GM18505 (cell line): ENCODE results near the gene LRRFIP2.
"Not testable (repeated sequence)": the region's sequence is repeated elsewhere in the genome, so short reads cannot be mapped to it uniquely, and the experiment has no call there.

ENCODE experiments used
- ATAC-seq: cut with Tn5 transposase; IDR thresholded peaks from one replicate; pipeline ENCODE4 v1.9.1; 2021; ENCODE audit not compliant: unreplicated experiment
- POLR2A ChIP-seq: IDR thresholded peaks from 4 replicates; pipeline ENCODE4 v1.6.1; 2011; ENCODE audit warnings: borderline replicate concordance; ENCODE audit not compliant: insufficient read depth, insufficient read length; ENCODE audit errors: extremely low read depth

The LRRFIP2 gene

DNA sequence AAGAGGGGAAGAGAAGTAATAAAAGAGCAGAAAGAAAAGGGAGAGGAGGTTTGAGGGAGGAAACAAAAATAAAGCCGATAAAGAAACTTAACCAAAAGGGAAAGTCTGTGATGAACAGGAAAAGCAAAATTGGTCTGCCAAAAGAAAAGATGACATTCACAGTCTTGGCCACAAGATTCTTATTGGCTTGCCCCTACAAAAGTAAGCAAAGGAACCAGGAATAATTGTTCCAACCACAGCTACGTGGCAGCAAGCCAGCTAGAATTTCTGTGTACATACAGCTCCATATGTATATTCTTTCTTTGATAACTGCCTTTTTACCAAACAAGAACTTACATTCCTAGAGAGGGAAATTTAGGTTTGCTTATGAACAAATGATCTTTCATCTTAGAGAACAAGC is 101.5 kb downstream of the LRRFIP2 start:
- no peak for TF ChIP-seq POLR2A
- no peak for ATAC-seq

DNA sequence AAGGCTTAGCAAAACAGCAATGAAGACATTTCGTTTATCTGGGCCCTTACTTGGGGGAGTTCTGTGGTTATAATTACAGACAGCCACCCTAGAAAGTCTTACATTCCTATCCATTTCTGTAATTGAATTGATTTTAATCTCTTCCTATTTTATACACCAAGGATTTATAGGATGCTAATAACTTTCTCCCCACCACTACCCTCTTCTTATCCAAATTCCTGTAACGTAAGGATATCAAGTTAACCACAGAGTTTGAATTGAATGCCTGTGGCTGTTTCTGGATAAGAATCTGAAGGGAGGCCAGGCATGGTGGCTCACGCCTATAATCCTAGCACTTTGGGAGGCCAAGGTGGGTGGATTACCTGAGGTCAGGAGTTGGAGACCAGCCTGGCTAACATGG is 102.5 kb downstream of the LRRFIP2 start:
- ATAC-seq, result no peak

GRCh38 chr3:37068031-37068430 is 106.4 kb downstream of the LRRFIP2 start:
- TF ChIP-seq POLR2A, result no peak
- ATAC-seq, result no peak

More for the DNA sequence above, 102.5 kb downstream of the LRRFIP2 start:
- no peak for TF ChIP-seq POLR2A

DNA sequence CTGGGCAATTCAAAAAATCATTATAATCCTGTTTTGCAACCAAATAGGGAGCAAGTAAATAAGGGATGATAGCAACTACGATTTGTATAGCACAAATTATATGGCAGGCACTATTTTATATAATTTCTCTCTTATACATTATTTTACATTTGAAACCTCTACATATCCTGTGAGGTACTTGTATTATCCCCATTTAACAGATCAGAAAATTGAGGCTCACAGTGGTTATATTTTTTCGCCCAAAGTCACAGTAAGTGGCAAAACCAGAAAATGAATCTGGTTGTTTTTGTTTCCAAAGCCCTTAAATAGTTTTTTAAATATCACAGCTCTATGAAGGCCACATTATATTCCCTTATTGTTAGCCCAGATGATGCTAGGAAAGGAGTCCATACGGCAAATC is 106.8 kb downstream of the LRRFIP2 start:
- no peak for TF ChIP-seq POLR2A
- no peak for ATAC-seq

GRCh38 chr3:37064747-37065146 is 109.6 kb downstream of the LRRFIP2 start:
- no peak for ATAC-seq
- no peak for TF ChIP-seq POLR2A

- TF ChIP-seq POLR2A, result no peak
- no peak for ATAC-seq
Observed at GRCh38 chr3:37058117-37058516, 116.3 kb downstream of the LRRFIP2 start.

DNA sequence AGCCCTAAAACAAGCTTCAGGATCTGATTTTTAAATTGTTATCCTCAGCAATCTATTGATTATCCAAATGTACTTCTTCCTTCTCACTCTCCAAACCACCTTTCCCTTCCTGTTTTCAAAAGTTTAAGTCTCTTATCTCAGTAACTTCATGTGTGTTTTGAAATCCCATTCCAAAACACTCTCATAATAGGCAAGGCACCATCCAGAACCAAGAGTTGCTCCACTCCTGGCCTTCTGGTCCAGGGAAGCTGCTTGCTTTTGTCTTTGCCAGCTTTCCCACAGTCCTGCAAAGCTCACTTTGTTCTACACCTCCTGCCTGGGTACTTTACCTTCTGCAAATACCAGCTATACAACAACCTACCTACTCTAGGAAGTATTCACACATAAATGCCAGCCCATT is 117.6 kb downstream of the LRRFIP2 start:
- TF ChIP-seq POLR2A, result no peak
- ATAC-seq, result no peak

- ATAC-seq, result not testable (repeated sequence)
Observed at GRCh38 chr3:37055077-37055476, 119.3 kb downstream of the LRRFIP2 start.

GRCh38 chr3:37054370-37054769 is 120.0 kb downstream of the LRRFIP2 start:
- ATAC-seq, result peak; percentile 66
- no peak for TF ChIP-seq POLR2A

DNA sequence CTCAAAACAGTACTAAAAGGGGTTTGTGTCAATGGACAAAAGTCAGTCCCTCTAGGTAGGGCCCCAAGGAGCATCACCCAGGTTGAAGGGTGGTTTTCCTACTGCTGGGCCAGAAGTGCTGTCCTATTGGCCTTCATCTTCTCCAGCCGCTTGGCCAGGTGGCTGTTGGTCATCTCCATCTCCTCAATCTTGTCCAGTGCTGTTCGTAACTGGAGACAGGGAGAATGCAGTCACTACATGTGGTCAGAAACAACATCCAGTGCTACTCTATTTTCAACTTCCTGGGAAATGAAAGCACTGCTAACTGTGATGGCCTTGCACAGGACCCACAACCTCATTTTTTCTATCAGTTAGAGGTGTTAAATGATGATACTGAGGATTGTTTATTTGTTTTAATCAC is 120.6 kb downstream of the LRRFIP2 start:
- no peak for TF ChIP-seq POLR2A
- ATAC-seq, result no peak

- TF ChIP-seq POLR2A, result no peak
- ATAC-seq, result no peak
Observed at GRCh38 chr3:37053337-37053736, 121.0 kb downstream of the LRRFIP2 start.

GRCh38 chr3:37052860-37053259 is 121.5 kb downstream of the LRRFIP2 start:
- no peak for ATAC-seq
- no peak for TF ChIP-seq POLR2A

DNA sequence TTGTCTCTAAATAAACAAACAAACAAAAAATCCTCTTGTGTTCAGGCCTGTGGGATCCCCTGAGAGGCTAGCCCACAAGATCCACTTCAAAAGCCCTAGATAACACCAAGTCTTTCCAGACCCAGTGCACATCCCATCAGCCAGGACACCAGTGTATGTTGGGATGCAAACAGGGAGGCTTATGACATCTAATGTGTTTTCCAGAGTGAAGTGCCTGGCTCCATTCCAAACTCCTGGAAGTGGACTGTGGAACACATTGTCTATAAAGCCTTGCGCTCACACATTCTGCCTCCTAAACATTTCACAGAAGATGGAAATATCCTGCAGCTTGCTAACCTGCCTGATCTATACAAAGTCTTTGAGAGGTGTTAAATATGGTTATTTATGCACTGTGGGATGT is 124.1 kb downstream of the LRRFIP2 start:
- TF ChIP-seq POLR2A, result no peak
- ATAC-seq, result no peak

DNA sequence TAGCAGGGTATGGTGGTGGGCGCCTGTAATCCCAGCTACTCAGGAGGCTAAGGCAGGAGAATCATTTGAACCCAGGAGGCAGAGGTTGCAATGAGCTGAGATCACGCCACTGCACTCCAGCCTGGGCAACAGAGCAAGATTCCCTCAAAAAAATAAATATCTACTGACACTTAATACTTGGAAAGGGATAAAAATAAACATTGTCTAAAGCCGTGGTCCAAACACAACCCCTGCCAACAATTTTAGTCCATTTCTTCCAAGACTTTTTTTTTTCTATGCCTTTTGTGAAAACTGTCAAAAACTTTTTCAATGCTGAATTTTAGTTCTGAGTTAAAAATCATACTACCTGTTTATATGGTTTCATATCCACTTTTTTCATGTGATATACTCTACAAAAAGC is 131.7 kb downstream of the LRRFIP2 start:
- not testable (repeated sequence) for ATAC-seq

DNA sequence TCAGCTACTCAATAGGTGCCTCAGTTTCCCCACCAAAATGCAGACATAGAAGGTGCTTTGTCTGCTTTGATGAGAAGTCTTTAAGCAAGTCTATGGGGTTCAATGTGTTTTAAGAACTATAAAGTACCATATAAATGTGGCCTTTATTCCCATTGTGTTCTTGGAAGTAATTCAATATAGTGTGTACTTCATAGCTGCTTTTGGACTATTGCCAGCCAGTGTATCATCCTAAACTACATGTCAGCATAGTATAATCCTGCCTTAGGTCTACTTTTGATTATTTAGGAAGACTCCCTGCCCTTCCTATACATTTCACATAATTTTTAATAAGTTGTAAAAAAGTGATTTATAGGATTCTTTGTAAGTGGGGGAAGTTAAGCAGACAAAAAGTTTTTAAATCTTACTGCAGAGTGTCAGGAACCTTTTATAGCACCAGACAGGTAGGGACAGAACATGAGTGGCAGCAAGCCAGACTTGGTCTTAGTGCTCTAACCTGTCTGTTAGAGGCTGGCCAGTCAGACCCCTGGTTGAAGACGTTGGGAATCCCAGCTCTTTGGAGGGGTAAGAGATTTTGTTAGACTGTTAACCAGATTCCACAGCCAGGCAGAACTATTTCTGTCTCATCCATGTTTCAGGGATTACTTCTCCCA is 132.7 kb downstream of the LRRFIP2 start:
- TF ChIP-seq POLR2A, result no peak
- ATAC-seq, result no peak
